Mucosa of descending colon (tissue), 3 donors: ENCODE results near the gene NPFFR1. TPM values are rescaled to one million over a fixed set of nuclear protein-coding genes. Genes with fewer than 3 reads are reported as not detected.

Experiments
- ATAC-seq: fragments of 200-7000 bp; cut with Tn5 transposase; one replicate; pipeline ENCODE4 v1.9.1; 2020; ENCODE audit warnings: mild to moderate bottlenecking, moderate library complexity
- DNase-seq, 3 donors: peaks; one replicate each; pipeline ENCODE4 v3.0.0-alpha.2; 2020
- H3K36me3 ChIP-seq: fragments of 200-600 bp; one replicate; pipeline ENCODE4 v1.8.0; 2021; ENCODE audit warnings: low read depth, mild to moderate bottlenecking
- H3K4me1 ChIP-seq: fragments of 200-600 bp; one replicate; pipeline ENCODE4 v1.8.0; 2021; ENCODE audit warnings: low read depth, mild to moderate bottlenecking
- H3K4me3 ChIP-seq: fragments of 200-600 bp; one replicate; pipeline ENCODE4 v1.8.0; 2021; ENCODE audit warnings: mild to moderate bottlenecking
- H3K9me3 ChIP-seq: fragments of 200-600 bp; one replicate; pipeline ENCODE4 v1.8.0; 2021; ENCODE audit warnings: mild to moderate bottlenecking
- CTCF ChIP-seq: fragments of 200-600 bp; IDR thresholded peaks from one replicate; pipeline ENCODE4 v1.8.0; 2022; ENCODE audit warnings: antibody characterized with exemption, mild to moderate bottlenecking
- intact Hi-C, 2 donors: fragments of 100-400 bp; cut with DNase I in 1 of 2; cut with micrococcal nuclease in 1 of 2; formaldehyde crosslinking; loops; one replicate each; pipeline versions ENCODE4 v1.11.0 to v1.11.1; 2022; cut with DNase I, micrococcal nuclease
- total RNA-seq, 3 donors: library from RNA; stranded (reverse); fragmentation: NEBNext Ultra II Directional in 2 of 3; extraction: Animal tissue kit (Norgen Biotek cat#: 25700) in 2 of 3; gene quantifications; one replicate each; pipeline versions ENCODE4 v1.2.1 to v1.2.4, GENCODE V29; 2021 to 2023
- donor health status: DM: no; HTN: no; CAD: no; lungs with moderate emphysema.
- donor health status: DM: no; HTN: no; CAD: no.
- donor health status: DM: no; HTN: yes; CAD: no.

NPFFR1 gene
- total RNA-seq, 3 donors from 2014 or later, result 0.06 to 0.10 (median 0.06) TPM

GRCh38 chr10:70284542-70285475, 1.0 kb upstream of the NPFFR1 start:
- Histone ChIP-seq H3K36me3 (no peaks in the 10 kb centered on the region), H3K4me3 (no peak overlapping the region), H3K9me3 (no peaks in the 10 kb centered on the region), H3K4me1 (peaks cover 9% of the 10 kb centered on the region)
- DNase-seq (no peak), ATAC-seq (no peak)
- no peak for TF ChIP-seq CTCF
- intact Hi-C loops, result no loop called here

GRCh38 chr10:70283071-70283444, 746 bp downstream of the NPFFR1 start:
- peaks cover 9% of the 10 kb centered on the region for H3K4me1 ChIP-seq
- no peak overlapping the region for H3K4me3 ChIP-seq
- intact Hi-C loops, result no loop called here
- no peaks in the 10 kb centered on the region for H3K36me3 ChIP-seq
- TF ChIP-seq CTCF, result no peak
- ATAC-seq (no peak), DNase-seq (no peak)
- H3K9me3 ChIP-seq, result no peaks in the 10 kb centered on the region

GRCh38 chr10:70281609-70282008, 2.2 kb downstream of the NPFFR1 start:
- H3K4me3 ChIP-seq, result no peak overlapping the region
- no peak for TF ChIP-seq CTCF
- H3K4me1 ChIP-seq, result peaks cover 9% of the 10 kb centered on the region
- intact Hi-C loops, result no loop called here
- no peaks in the 10 kb centered on the region for H3K9me3 ChIP-seq
- ATAC-seq (no peak), DNase-seq (no peak)
- no peaks in the 10 kb centered on the region for H3K36me3 ChIP-seq

- DNase-seq (no peak), ATAC-seq (no peak)
- no peaks in the 10 kb centered on the region for H3K9me3 ChIP-seq
- TF ChIP-seq CTCF, result no peak
- no peak overlapping the region for H3K4me3 ChIP-seq
- intact Hi-C loops, result no loop called here
- peaks cover 9% of the 10 kb centered on the region for H3K4me1 ChIP-seq
- no peaks in the 10 kb centered on the region for H3K36me3 ChIP-seq
These were observed 3.7 kb downstream of the NPFFR1 start for GRCh38 chr10:70280099-70280498.

GRCh38 chr10:70277396-70278030, 6.3 kb downstream of the NPFFR1 start:
- DNase-seq, result no peak
- ATAC-seq, result no peak

More at GRCh38 chr10:70277396-70278030, 6.3 kb downstream of the NPFFR1 start:
- Histone ChIP-seq H3K9me3 (no peaks in the 10 kb centered on the region), H3K4me1 (no peaks in the 10 kb centered on the region), H3K4me3 (no peak overlapping the region), H3K36me3 (no peaks in the 10 kb centered on the region)
- no peak for TF ChIP-seq CTCF
- intact Hi-C loops, result no loop called here
